GM12864 (cell line): ENCODE results near the gene MAPK6.

ENCODE experiments used
- DNase-seq: peaks from one replicate; pipeline ENCODE4 v3.0.0-alpha.2; 2011; ENCODE audit warnings: low read depth
- H3K4me3 ChIP-seq: 2 replicates; pipeline ENCODE4 v1.5.1; 2011; ENCODE audit warnings: mild to moderate bottlenecking, low read depth, low read length, control low read depth
- CTCF ChIP-seq: IDR thresholded peaks from 2 replicates; pipeline ENCODE4 v1.5.1; 2011; ENCODE audit warnings: low read depth, mild to moderate bottlenecking, moderate library complexity, low read length, control low read depth, inconsistent platforms; ENCODE audit errors: missing control alignments

Gene MAPK6

GRCh38 chr15:52003710-52004109 is 15.3 kb upstream of the MAPK6 start:
- DNase-seq, result no peak
- H3K4me3 ChIP-seq, result no peak overlapping the region
- TF ChIP-seq CTCF, result no peak

DNA sequence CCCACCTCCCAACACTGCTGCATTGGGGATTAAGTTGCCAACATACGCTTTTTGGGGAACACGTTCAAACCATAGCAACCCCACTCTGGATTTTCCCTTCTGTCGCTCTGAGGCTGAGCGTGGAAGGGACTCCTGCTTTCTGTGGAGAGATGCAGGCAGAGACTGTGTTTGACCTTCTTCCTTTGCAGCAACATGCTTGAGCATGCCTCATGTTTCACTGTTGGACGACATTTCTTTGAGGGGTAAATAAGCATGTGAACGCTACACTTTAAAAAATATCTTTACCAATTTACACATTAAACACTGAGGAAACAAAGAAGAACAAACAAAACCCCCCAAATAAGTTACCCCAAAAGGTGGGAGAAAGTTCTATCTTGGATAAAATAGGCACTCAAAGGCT is 14.2 kb upstream of the MAPK6 start:
- DNase-seq, result no peak
- H3K4me3 ChIP-seq, result no peak overlapping the region
- TF ChIP-seq CTCF, result no peak

DNA sequence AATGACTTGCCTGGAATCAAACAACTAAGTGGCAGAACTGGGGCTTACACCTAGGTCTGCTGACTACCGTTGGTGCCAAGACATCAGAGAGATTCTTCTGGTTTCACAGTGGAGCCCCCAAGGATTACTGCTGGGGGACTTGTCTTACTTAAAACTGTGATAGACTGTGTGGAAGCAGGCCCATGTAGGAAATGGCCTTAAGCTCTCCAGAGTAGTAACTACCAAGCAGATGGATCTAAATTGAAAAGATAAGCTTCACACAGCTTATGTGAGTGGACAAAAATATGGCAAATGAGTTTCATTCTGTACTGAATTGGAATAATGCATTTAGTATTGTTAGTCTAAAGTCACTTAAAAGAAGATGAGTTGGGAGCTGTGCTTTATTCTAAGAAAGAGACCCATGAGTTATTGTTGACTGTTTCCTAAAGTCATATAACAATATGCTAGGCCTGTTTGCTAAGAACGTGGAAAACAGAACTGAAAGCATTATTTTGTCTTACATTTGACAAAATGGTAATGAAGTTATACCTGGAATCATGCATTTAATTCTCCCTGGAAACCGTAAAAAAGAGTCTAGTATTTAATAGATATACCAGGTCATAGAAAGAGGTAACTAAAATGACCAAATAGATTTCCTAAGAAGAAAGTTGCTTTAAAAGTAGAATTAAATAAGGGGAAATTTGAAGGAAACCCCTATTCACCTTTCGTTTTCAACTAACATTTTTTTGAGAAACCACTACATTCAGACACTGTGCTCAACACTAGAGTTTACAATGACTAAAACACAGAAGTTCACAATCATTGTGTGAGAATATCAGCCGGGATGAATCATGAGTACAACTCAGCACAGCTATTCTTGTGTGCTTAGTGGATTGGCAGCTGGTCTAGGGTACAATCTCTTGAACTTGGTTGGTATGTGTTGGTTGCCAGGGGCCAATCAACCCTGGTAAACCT is 13.0 kb upstream of the MAPK6 start:
- H3K4me3 ChIP-seq, result no peak overlapping the region; the same call in 1 of the 2 replicates
- DNase-seq, result peak; percentile 77
- TF ChIP-seq CTCF, result no peak

DNA sequence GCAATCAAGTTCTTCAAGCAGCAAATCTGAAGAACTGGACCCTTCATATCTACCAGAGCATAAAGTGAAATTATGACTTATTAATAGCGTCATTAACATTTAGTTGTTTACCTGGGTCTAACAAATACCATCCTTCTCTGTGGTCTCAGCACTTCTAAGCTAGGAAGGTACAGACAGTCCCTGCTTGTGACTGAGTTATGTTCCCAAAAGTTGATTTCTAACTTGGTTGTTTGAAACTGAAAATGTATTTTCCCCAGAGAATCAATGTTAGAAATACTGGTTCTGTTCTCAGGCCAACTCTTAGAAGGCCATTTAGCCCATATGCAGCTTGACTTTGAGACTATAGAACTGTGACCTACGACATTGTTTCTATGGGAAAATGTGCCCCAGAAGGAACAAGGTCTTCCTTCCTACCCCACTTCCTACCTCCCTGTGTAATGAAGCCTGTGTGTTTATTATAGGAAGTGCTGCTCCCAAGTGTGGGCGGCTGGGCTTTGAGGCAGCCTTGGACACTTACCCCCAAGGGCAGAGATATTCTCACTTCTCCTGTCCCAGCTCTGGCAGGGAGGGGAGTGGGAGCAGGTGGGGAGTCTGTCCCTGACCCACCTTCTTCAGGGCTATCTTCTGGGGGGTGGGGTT is 12.2 kb upstream of the MAPK6 start:
- TF ChIP-seq CTCF, result no peak
- peak overlapping the region; percentile 31; the same call in 1 of the 2 replicates for H3K4me3 ChIP-seq
- DNase-seq, result no peak

GRCh38 chr15:52008359-52008697 is 10.7 kb upstream of the MAPK6 start:
- H3K4me3 ChIP-seq, result no peak overlapping the region
- no peak for DNase-seq
- no peak for TF ChIP-seq CTCF

GRCh38 chr15:52008698-52009434 is 10.2 kb upstream of the MAPK6 start:
- no peak overlapping the region for H3K4me3 ChIP-seq
- TF ChIP-seq CTCF, result no peak
- DNase-seq, result no peak
